Astrocyte of the cerebellum (primary cell): Measurements from ENCODE around the gene LMX1B.

Experiments used
- DNase-seq: peaks from one replicate; pipeline ENCODE4 v3.0.0-alpha.2; 2011; ENCODE audit warnings: low read depth
- H3K4me3 ChIP-seq: 2 replicates; pipeline ENCODE4 v1.5.1; 2011; ENCODE audit warnings: mild to moderate bottlenecking, low read depth, low read length, moderate library complexity
- in situ Hi-C: cut with HindIII; loops from 2 replicates; pipeline ENCODE4 v1.10.0; 2017; ENCODE audit warnings: low sequenced_read_pairs
- TF ChIP-seq, protein P1 (sequence below): IDR thresholded peaks from 2 replicates; pipeline ENCODE4 v1.5.1; 2012; ENCODE audit warnings: low read length, low read depth, moderate library complexity, mild to moderate bottlenecking; ENCODE audit errors: missing control alignments

The LMX1B gene

DNA sequence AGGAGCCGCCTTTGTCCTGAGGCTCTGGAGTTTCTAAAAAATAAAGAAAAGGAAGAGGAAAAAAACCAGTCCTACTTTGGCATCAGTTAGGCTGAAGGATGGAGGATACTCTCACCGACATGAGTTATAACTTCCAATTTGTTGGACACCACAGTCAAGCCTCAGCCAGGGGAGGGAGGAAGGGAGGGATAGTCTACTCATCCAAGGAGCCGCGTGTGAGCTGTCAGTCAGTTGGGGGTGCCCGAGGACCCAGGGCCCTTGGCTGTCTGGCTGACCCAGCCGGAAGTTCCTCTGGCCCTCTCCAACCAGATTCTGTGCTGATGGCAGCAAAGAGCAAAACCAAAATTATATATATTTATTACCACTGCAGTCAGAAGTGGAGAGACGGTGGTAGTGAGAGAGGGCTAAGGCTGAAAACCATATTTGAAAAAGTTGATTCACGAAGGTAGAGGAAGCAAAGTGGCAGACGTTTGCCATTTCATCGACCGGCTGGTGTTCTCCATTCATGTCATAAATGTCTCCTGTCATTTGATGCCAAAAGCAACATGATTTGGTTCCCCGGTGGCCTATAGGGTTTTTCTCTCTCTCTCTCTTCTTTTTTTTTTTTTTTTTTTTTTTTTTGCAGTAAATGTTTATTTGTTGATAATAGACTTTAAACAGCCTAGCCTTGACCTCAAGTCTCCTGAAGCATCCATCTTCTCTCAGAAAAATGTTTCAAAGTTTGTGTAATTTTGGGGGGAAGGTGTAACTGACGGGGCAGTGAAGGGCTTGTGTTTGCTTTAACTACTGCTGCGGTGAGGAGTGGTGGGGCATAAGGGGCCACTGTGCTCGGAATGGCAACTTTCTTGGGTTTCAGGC is 7.6 kb downstream of the LMX1B start:
- TF ChIP-seq, protein P1, sequence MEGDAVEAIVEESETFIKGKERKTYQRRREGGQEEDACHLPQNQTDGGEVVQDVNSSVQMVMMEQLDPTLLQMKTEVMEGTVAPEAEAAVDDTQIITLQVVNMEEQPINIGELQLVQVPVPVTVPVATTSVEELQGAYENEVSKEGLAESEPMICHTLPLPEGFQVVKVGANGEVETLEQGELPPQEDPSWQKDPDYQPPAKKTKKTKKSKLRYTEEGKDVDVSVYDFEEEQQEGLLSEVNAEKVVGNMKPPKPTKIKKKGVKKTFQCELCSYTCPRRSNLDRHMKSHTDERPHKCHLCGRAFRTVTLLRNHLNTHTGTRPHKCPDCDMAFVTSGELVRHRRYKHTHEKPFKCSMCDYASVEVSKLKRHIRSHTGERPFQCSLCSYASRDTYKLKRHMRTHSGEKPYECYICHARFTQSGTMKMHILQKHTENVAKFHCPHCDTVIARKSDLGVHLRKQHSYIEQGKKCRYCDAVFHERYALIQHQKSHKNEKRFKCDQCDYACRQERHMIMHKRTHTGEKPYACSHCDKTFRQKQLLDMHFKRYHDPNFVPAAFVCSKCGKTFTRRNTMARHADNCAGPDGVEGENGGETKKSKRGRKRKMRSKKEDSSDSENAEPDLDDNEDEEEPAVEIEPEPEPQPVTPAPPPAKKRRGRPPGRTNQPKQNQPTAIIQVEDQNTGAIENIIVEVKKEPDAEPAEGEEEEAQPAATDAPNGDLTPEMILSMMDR, result no peak
- no peak overlapping the region for H3K4me3 ChIP-seq
- no peak for DNase-seq
- in situ Hi-C loops, result no loop called here

DNA sequence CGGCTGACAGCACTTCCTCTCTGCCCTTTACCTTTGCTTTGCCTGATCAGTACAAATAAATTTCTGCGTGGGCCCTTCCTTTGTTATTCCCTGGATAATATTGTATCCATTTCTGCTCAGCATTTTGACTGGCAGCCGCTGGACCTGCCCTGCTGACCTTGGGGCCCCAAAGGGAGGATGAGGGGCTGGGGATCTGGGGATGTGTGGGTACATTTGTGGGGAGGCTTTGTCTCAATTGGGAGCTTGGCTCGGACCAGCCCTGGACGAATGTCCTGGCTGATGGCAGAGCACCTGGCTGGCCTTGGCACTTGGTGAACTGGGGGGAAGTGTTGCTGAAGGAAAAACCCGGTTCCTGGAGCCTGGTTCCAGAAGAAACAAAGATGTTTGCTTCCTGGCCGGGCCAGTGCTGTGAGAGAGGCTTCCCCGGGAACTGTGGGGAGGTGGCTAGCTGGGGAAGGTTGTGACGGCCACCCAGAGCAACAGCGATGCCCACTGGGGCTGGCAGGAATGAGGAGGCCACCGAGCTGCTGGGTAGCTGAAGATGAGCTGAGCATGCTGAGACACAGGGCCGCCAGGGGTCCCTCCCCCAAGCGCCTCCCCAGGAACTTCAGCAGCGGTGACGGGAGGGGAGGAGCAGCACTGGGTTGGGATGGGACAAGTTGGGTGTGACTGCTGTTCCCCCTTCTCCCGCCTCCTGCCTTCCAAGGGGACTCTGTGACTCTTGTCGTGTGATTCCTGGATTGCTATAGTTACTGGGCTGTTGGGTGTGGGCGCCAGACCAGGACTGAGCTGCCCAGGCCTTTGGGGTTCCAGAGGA is 8.4 kb downstream of the LMX1B start:
- in situ Hi-C loops, result no loop called here
- no peak for DNase-seq

DNA sequence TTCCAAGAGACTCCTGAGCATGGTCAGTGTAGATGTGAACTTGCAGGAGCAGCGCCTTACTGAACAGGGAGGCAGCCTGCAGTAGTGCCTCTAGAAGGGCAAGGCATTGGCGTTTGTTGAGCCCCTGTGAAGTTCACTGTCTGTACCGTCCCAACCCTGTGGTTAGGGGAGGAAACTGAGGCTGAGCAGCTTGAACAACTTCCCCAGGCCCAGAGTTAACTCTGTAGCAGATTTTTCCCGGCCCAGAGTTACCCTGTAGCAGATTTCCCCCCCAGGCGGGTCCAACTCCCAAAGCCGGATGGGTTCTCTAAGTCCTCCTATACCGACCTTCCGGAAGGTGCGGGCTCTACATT is 9.6 kb downstream of the LMX1B start:
- in situ Hi-C loops, result no loop called here
- DNase-seq, result no peak
- TF ChIP-seq, protein P1, result no peak
- no peak overlapping the region for H3K4me3 ChIP-seq

More for the DNA sequence above, 8.4 kb downstream of the LMX1B start:
- TF ChIP-seq, protein P1, result no peak
- H3K4me3 ChIP-seq, result no peak overlapping the region

DNA sequence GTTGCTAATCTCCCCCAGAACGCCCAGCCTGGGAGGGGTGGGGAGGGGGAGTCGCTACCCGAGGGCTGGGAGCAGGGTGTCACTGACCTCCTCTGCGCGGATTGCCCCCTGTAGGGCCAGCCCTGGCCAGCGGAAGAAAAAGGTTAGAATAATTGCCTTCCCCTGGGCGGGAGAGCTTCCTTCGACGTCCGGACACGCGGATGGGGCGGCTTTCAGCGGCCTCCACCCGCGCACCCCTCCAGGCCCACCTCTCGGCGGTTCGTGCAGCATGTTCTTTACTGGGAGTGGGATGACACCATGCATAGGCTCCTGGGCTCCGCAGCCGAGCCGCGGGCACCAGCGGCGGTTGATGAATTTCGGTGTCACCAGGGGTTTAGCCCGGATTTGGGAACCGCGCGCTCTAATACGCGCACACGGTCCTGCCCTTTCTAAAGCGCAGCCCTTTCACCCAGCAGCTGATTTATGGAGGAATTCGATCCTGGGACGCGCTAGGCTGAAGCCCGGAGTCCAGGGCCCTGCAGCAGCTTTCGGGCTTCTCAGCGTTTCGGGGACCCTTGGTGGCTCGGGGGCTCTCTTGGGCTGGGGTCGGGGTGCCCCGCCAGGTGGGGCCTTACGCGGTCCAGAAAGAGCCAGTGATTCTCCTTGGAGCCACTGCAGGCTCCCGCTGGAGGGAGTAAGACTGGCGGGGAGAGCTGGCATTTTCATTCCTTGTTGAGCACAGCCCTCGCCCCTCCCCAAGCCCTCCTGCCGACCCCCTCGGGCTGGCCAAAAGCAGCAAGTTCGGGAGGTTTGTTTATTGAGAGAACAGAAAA is 10.1 kb downstream of the LMX1B start:
- no peak overlapping the region for H3K4me3 ChIP-seq
- in situ Hi-C loops, result no loop called here
- no peak for DNase-seq
- TF ChIP-seq, protein P1, result no peak

DNA sequence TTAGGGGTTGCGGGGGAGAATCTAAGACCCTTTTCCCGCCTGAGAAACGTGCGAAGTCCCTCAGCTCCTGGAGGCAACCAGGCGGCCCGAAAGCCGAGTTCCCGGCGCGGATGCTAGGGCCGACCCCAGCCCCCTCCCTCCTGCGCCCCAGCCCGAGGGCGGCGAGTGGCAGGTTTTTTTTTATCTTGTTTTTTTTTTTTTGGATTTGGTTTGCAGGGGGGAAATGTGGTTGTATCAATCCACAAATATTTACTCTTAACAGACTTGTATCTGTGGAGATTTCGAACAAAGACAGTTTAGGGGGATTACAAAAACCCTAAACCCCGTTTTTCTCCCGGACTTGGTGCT is 10.7 kb downstream of the LMX1B start:
- DNase-seq, result no peak
- TF ChIP-seq, protein P1, result no peak
- in situ Hi-C loops, result no loop called here
- no peak overlapping the region for H3K4me3 ChIP-seq

DNA sequence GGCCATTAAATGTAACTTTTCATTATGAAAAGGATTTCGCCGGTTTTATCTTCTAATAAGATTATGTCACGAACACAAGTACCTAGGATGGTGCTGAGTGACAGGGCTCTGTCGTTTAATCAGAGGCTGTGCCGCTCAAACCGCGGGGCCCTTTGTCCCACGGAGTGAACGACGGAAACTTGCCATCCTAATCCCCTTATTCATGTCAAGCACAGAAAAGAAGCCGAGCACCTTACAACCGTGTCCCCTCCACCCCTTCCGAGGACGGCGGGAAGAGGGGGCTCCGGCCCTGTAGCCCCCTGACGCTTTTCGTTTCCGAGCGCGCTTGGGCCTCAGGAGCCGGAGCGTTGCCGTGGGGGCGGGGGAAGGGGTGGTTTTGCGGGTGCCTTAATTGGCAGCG is 11.2 kb downstream of the LMX1B start:
- in situ Hi-C loops, result no loop called here
- H3K4me3 ChIP-seq, result no peak overlapping the region
- TF ChIP-seq, protein P1, result no peak
- DNase-seq, result no peak
